Head of caudate nucleus (tissue), 42 donors: Measurements from ENCODE around the gene CHMP1B.

Experiments
- DNase-seq, 42 donors: peaks; one replicate each; pipeline versions ENCODE4 v3.0.0 to v3.0.0-alpha.2; 2020 to 2021; ENCODE audit warnings: mixed read lengths in 7 of 42
- intact Hi-C: fragments of 100-400 bp; cut with DNase I; formaldehyde crosslinking; loops from one replicate; pipeline ENCODE4 v1.15.0; 2022

CHMP1B gene

DNA sequence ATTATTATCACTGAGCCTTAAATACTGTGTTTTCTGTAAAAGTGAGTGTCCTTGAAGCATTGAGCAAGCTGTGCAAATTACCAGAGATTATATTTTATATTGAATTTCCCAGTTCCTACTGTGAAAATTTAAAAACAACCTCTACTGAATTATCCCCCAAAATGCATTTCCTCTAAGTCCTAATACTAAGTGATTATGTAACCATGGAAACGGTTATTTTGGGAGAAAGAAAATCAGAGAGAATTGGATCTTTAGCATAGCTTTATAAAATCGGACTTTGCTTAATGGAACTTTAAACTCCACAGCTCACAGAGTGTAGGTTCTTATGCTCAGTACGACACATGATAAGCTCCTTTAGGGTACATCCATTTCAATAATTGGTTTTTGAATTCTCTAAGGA is 19.3 kb upstream of the CHMP1B start:
- intact Hi-C loops = no loop called here

DNA sequence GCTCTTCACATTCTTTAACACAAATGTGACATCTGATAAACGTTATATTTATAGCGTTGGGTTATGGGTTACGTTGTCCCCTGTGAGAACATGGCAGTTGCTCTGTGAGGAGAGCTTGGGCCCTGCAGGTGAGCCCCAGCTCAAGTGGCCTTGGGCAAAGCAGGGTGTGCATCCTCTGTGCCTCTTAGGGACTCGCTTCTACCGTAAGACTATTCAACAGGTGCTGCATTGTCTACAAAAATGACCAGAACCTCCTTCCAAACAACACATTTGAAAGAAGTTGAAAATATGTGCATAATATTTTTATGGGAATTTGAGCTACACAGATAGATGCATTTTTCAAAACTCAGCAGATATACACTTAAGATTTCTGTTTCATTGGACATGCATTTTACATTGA is 16.4 kb upstream of the CHMP1B start:
- intact Hi-C loops = no loop called here
- no peak for DNase-seq

More for the DNA sequence above, 19.3 kb upstream of the CHMP1B start:
- no peak for DNase-seq

DNA sequence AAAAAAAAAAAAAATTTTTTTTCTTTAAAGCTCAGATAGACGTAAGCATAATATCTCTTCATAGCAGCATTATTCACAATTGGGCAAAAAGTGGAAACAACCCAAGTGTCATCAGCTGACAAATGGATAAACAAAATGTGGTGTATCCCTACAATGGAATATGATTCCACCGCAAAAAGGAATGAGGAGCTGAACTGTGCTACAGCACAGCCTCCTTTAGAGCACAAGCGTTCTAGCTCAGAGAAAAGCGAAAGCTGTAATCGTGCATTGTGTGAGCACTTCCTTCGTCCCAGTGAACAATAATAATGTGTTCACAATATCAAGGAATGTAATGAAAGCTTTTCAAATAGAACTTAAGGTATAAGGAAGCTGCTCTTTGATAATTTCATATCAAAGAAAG is 11.7 kb upstream of the CHMP1B start:
- DNase-seq = no peak
- intact Hi-C loops = no loop called here

DNA sequence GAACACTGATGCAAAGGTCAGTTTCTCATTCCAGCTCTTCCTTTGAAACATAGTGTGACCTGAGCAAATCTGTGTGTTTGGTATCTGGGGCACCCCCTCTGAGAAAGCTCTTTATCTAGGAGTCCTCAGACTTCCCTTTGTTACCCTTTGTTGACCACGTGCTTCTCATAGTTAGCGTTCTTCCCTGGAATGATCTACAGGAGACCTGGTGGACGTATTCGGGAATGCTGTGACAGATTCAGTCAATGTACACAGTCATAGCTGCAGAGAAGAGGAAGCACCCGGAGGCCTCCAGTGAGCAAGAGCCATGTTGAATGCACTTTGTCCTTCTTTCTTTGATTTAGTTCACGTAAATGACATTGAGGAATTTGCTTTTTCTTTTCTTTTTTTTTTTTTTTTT is 10.7 kb upstream of the CHMP1B start:
- DNase-seq = peak in 1 of 42 donors; percentile 23
- intact Hi-C loops = no loop called here

DNA sequence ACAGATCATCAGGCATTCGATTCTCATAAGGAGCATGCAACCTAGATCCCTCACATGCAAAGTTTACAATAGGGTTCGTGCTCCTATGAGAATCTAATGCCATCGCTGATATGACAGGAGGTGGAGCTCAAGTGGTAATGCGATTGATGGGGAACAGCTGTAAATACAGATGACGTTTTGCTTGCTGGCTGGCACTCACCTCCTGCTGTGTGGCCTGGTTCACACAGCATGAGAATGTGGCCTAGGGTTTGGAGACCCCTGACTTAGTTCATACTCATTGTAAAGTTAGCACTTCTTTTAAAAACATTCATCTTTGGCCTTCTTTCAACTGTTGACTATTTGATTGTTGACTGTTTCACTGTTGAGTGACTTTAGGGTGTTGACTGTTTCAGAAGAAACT is 8.7 kb upstream of the CHMP1B start:
- intact Hi-C loops = no loop called here
- DNase-seq = peak in 1 of 42 donors; percentile 11

DNA sequence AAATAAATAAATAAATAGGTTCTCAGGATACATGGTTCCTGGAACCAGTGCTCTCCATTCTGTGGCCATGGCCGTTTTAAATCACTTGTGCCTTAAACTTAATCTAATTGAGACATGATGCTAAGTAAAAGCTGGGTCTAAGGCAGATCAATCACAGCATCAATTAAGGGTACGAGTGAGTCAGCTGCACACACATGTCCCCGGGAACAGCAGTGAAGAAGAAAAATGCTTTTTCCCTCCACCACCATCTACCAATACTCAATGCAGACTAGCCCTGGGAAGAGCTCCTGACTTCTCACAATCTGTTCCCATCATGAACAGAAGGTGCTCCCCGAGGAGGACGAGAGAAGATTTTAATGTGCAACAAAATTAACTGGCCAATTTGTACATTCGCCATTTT is 6.8 kb upstream of the CHMP1B start:
- DNase-seq = peak in 1 of 42 donors; percentile 14
- intact Hi-C loops = no loop called here

DNA sequence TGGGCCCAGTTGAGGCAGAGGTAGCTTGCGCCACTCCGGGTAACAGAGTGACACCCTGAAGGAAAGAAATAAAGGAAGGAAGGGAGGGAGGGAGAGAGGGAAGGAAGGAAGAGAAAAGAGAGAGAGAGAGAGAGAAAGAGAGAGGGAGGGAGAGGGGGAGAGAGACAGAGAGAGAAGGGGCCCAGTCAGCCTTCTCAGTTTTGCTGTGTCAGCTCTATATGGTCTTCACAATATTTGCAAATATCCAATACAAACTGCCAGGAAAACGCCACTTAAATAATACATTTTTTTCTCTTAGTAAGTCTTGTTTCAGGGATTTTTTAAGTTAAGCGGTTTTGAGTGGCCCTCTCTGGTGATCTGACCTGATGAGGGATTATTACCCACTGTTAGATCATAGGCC is 5.6 kb upstream of the CHMP1B start:
- DNase-seq = peak in 1 of 42 donors; percentile 7
- intact Hi-C loops = no loop called here

DNA sequence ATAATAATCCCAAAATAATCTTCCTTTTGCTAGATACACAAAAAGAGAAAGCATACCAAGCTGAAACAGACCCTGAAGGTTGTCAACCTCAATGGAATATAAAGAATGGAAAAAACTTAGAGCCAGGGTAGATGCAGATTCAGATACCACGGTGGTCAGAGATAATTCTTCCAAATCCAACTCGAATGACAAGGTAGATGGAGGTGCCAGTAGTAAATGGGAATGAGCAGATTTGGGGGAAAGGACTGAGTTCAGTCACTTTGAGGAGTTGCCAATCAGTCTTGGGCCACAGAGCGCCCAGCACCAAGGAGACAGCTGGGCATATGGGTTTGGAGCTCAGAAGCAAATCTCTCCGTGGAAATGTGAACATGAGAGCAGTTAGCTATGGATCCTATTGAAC is 3.4 kb upstream of the CHMP1B start:
- intact Hi-C loops = no loop called here
- DNase-seq = peak in 2 of 42 donors; percentile 11 to 13

DNA sequence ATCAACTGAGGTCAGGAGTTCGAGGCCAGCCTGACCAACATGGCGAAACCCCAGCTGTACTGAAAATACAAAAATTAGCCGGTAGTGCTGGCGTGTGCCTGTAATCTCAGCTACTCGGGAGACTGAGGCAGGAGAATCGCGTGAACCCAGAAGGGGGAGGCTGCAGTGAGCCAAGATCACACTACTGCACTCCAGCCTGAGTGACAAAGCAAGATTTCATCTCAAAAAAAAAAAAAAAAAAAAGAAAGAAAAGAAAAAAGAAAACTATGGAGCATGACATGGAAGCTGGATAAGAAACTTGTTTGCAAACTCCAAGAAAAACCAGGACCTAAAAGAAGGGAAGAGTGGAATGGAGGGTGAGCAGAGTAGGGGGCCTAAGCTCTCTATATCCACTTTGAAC is 1.9 kb upstream of the CHMP1B start:
- peak in 3 of 42 donors; percentile 11 to 35 (median 17) for DNase-seq
- intact Hi-C loops = no loop called here

DNA sequence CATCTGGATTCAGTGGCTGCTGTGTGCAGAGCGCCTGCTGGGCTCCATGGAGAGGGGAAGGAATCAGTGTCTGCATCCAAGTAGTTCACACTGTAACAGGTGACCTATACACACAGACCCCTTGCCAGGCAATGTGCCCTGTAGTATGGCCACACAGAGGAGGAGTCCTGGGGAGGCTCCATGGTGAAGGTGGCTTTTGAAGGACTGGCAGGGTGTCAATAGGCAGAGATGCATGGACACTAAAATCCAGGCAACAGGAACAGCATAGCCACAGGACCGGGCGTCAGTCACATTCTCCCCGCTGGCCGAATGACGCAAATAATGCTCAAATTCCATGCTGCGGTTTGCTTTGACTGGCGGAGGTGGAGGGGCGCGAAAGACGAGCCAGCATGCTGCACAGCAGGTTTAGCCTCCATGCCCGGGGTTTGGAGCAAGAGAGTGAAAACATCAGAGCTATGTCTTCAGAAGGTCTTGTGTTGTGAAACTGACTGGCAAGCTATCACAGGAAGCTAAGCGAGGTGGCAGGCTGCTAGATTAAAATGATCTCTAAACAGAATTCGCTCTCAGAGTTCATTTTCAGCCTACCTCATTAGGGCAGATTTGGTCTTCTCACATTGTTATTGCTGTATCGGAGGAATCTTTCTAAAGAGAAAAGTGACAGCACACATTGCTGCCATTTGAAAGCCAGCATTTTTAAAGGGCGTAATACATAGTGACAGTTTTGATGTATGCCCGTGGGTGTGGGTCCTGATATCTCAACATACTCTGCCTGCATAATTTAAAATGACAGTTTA is 1.2 kb upstream of the CHMP1B start:
- DNase-seq = peak in 41 of 42 donors; percentile 26 to 75 (median 51)
- intact Hi-C loops = loop anchor here (5.0 to 10.0 kb wide), 2 partner anchors 57 to 95 kb away; partner anchors contain the start of gene MPPE1

DNA sequence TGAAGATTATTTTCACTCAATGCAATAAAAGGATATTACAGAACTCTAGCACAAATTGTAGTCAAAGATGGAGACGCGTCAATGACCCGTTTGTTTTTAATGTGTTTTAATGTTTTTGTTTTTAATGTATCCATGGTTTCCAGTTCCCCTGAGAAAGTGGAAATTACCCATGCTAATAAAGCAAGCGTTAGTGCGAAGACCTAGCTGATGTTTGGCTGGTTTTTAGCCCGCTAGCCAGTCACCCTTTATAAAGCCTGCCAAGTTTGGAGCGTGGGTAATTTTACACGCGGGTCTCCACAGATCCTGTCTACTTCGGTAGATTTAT is 430 bp upstream of the CHMP1B start:
- no peak for DNase-seq
- intact Hi-C loops = loop anchor here (5.0 to 10.0 kb wide), 2 partner anchors 57 to 96 kb away; partner anchors contain the start of gene MPPE1

DNA sequence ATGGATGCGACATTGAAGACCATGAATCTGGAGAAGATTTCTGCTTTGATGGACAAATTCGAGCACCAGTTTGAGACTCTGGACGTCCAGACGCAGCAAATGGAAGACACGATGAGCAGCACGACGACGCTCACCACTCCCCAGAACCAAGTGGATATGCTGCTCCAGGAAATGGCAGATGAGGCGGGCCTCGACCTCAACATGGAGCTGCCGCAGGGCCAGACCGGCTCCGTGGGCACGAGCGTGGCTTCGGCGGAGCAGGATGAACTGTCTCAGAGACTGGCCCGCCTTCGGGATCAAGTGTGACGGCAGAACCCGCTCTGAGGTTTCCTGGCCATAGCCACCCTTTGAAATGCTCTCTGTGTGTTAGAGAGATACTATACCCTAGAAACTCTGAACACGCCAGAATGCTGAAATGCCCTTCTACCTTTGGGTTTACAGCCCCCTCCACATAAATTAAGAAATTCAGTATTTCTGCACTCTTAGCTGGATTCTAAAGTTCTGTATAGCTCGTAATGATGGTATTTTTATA is 659 bp downstream of the CHMP1B start:
- intact Hi-C loops = loop anchor here (5.0 to 10.0 kb wide), 2 partner anchors 55 to 97 kb away; partner anchors contain the start of gene MPPE1
- DNase-seq = peak in 21 of 42 donors; percentile 14 to 57 (median 34)

DNA sequence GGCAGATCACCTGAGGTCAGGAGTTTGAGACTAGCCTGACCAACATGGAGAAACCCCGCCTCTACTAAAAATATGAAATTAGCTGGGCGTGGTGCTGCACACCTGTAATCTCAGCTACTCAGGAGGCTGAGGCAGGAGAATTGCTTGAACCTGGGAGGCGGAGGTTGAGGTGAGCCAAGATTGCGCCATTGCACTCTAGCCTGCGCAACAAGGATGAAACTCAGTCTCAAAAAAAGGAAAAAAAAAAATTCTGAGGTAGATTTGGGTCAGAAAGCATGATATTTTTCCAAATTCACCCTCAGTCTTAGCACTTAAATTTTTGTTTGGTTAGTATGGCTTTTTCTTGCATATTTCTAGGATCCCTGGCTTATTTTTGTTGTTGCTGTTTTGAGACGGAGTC is 3.3 kb downstream of the CHMP1B start:
- intact Hi-C loops = loop anchor here (5.0 to 10.0 kb wide), 2 partner anchors 53 to 100 kb away; partner anchors contain the start of gene MPPE1
- DNase-seq = peak in 4 of 42 donors; percentile 10 to 24 (median 12)

DNA sequence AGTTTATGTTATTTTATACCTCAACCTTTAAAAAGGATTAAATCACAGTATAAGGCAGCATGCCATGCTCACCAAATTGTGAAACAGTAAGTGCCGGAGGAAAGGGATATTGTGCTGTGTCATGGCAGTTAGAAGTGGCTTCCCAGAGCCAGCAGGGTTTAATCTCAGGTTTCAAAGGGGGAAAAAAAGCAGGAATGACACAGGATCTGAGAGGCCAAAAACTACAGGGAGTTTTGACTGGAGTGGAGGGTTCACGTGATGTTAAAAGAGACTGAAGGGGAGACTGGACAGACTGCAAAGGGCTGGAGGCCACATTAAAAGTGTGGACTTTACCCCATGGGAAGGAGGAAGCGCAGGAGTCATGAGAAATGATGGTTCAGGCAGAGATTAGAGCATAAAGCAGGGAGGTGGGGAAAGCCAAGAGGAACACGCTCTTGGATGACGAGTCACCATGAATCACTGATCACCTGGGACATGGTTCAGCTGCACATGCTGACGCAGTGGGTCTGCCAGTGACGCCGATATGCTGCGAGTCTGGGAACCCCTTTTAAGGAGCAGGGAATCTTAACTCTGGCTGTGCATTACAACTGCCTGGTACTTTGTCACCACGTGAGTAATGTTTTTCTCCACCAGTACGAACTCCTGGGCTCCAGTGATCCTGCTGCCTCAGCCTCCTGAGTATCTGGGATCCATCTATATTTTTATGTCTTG is 6.1 kb downstream of the CHMP1B start:
- DNase-seq = peak; percentile 31 to 91 (median 70)
- intact Hi-C loops = loop anchor here (10.0 kb wide), 1 partner anchor 103 kb away; no protein-coding TSS in a partner anchor

DNA sequence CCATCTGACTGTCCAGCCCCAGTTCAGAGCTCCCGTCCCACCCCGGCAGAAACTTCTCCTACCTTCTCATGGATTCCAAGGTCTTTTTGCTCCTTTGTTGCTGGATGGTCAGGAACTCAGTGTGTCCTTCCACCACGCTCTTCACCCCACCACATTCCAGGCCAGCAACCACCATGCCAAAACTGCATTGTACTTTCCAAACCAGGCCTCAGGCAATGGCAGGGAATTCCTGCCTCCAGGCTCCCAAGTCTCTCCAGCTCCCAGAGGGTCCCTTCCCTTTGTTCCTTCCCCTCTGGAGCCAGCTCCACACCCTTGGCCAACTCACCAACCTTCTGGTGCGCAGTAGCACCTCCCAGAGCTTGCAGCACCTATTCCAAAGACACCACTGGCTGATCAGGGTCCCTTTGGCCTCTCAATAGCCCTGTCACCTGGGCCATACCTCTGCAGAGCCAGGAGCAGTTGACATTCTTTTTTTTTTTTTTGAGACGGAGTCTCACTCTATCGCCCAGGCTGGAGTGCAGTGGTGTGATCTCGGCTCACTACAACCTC is 8.1 kb downstream of the CHMP1B start:
- peak in 4 of 42 donors; percentile 9 to 27 (median 21) for DNase-seq
- intact Hi-C loops = loop anchor here (10.0 kb wide), 1 partner anchor 105 kb away; no protein-coding TSS in a partner anchor

DNA sequence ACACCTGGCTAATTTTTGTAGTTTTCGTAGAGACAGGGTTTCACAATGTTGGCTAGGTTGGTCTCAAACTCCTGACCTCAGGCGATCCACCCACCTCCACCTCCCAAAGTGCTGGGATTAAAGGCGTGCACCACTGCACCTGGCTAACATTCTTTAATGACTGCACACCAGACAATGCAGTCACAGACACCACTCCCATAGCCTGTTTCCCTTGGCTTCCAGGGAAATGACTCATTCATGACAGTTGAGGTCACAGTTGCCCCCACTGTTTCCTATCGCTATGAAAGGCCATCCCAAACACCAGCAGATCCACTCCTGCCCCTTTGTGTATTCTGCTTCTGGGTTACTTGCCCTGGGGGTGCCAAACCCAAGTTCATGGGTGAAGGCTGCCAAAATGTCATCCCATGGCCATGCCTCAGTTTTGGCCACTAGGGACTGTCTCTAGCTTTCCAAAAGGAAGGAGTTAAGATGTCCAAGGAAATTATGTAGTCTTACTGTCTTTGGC is 8.7 kb downstream of the CHMP1B start:
- DNase-seq = peak in 4 of 42 donors; percentile 1 to 38 (median 24)
- intact Hi-C loops = loop anchor here (10.0 kb wide), 1 partner anchor 105 kb away; no protein-coding TSS in a partner anchor

DNA sequence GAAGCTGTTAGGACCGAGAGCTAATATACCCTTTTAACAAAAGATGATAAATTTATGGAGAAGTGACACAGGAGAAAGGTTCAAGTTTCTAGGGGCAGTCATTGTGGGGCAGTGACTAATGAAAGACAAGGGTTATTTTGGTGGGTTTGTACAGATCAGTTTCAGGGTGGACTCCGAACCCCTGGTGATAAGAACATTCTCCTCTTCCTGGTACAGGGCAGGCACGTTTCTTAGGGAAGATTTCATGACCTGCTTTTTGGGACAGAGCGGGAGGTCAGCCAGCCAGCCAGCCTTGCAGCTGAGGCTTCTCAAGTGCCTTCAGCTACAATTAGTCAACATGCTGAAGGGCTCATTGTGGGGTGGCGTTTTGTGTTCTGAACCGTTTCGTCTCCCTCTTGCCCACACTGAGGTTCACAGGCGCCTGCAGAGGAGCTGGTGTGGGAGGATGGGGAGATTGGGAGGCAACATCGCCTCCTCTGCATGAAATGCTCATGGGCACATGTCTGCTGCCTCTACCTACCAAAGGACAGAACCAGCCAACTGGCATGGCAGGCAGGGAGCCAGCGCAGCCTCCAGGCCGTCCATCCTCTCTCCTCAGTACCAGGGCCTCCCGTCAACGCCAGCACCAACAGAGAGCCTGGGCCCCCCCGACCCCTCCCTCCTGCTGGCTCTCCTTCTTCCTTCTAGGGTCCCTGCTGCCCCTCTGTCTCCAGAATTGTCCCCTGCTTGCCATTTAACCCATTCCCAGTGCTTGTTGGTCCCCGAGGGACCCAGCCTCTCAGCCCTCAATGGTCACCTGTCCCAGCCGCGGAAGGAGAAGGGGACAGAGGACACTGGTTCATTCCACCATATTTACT is 9.6 kb downstream of the CHMP1B start:
- peak in 5 of 42 donors; percentile 8 to 42 (median 21) for DNase-seq
- intact Hi-C loops = no loop called here

DNA sequence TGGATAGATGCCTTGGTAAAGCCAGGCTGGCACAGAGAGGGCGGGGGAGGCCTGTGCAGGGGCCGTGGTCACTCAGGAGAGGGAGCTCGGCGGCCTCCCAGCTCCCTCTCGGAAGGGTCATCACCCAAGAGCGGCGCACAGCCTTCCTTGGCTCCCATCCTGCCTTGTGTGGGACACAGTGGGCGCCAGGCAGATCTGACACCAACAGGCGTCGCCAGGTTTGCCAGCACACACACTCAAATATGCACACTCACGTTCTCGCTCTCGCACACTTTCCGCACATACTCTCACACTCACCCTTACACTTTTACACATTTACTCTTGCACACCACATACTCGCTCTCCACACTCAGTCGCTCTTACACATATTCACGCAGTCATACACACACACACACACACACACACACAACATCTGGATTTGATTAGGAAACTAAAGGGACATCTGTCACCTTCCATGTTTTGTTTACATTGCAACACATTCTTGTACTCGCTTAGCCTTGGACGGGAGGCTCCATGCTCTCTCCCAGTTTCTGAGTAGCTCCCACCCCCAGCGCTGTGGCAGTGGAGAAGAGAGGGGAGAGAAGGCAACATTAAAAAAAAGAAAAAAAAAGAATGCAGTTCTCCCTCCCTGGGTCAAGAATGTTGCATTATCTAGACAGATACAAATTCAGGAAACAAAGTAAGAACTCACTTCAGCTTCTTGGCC is 10.5 kb downstream of the CHMP1B start:
- DNase-seq = peak in 3 of 42 donors; percentile 12 to 27 (median 20)
- intact Hi-C loops = no loop called here
